GM12875 (cell line): Measurements from ENCODE around the gene NR1I3.

Source experiments
- H3K4me3 ChIP-seq: one replicate; pipeline ENCODE4 v1.5.1; 2011; ENCODE audit warnings: low read depth, low read length, control low read depth
- CTCF ChIP-seq: IDR thresholded peaks from 2 replicates; pipeline ENCODE4 v1.5.1; 2011; ENCODE audit warnings: low read depth, mild to moderate bottlenecking, control low read depth, inconsistent platforms, low read length, moderate library complexity, borderline replicate concordance; ENCODE audit not compliant: insufficient read depth

Gene NR1I3

GRCh38 chr1:161223805-161224694 lies 14.0 kb downstream of the NR1I3 start:
- no peak for TF ChIP-seq CTCF
- H3K4me3 ChIP-seq: no peak overlapping the region

DNA sequence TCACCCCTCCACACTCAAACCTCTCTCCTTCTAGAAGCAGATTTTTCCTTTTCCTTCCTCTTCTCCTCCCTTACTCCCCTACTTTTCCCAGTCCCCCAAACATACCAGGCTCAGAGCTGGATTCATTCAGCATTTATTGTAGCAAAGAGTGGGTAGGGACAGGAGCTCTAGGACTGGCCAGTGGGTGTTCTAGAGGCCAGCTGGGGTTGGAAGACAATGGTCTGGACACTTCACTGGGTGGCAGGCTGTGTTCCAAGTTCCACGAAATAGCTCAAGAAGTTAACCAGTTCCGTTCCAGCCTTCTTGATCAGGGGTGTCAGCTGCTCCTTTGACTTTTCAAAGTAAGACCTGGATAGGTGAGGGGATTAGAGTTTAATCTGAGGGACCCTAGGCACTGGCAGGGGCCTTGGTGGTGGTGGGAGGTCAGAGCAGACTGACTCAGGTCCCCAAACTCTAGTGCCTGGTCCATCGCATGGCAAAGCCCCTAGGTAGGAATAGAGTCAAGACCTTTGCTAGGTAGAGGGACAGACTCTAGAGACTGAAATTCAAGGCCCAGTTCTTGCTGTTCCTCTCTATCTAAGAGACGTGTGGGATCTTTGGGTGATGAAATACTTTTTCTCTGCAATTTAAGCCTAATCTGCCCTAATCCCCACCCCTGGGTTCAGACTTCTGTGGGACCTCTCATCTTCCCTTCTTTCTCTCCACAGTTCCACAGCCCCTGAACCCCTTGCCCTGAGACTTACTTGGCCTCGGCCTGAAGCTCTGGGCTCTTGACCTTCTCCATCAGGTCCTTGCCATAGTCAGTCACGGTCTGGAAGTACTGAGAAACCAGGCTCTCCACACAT lies 15.6 kb downstream of the NR1I3 start:
- no peak for TF ChIP-seq CTCF
- no peak overlapping the region for H3K4me3 ChIP-seq

GRCh38 chr1:161220002-161220401 lies 18.0 kb downstream of the NR1I3 start:
- TF ChIP-seq CTCF: no peak
- H3K4me3 ChIP-seq: no peak overlapping the region

DNA sequence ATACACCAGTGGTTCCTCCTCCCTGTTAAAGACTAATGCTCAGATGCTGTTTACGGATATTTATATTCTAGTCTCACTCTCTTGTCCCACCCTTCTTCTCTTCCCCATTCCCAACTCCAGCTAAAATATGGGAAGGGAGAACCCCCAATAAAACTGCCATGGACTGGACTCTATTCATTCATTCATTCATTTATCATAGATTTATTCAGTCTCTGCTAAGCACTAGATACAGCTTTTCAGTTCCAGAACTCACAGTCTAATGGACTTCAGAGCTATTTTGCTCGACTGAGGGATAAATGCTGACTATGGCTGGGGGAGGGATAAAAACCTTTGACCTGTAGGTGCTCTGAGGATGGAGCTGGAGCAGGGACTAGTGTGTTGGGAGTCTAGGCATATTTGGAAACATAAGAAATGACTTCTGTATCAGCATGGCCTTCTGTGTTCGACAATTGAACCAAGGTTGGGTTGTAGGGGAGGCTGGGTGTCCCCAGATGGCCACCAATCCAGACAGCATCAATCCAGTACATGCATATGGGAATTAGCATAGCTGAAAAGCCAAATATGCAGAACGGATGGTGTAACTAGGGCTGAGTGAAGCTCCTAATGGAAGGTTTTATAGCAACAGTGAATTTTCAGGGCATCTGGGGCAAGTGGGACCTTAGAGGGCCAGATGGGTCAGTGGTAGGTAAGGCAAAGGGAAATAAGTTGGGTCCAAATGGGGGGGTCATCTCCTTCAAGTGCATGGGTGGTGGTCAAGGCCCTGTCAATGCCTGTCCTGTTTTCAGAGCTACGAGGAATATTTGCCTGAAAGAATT lies 18.7 kb downstream of the NR1I3 start:
- no peak overlapping the region for H3K4me3 ChIP-seq
- TF ChIP-seq CTCF: no peak

DNA sequence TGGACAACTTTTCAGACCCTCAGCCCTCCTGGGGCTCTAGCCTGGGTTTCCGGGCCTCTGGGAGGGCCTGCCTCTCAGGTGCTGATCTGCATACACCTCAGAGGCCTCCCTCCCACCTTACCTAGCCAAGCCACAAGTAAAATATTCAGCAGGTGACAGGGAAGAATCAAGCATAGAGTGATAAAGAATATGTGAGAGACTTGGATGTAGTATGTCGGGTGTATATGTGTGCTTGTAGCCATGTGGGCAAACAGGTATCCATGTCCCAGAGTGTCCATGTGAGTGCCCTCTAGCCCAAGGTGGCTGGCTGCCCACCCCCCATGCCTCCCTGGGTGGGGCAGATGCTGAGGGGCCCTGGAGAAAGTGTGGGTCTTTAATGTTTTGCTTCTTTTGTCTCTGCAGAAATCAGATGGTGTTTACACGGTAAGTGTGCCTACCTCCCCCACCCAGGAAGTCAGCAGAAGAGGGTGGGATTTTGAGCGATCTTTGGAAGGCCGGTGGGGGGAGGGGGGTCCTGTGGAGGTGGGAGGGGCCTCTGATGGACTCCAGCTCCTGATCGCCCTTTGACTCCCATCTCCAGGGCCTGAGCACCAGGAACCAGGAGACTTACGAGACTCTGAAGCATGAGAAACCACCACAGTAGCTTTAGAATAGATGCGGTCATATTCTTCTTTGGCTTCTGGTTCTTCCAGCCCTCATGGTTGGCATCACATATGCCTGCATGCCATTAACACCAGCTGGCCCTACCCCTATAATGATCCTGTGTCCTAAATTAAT lies 19.5 kb downstream of the NR1I3 start:
- no peak overlapping the region for H3K4me3 ChIP-seq
- no peak for TF ChIP-seq CTCF

- no peak overlapping the region for H3K4me3 ChIP-seq
- TF ChIP-seq CTCF: no peak
These were observed 20.2 kb downstream of the NR1I3 start for GRCh38 chr1:161217831-161218230.
